ENCODE data around the gene FAAH.
A peak's percentile ranks its signal among the peaks of the same experiment; 100 is the strongest.

FAAH gene

DNA sequence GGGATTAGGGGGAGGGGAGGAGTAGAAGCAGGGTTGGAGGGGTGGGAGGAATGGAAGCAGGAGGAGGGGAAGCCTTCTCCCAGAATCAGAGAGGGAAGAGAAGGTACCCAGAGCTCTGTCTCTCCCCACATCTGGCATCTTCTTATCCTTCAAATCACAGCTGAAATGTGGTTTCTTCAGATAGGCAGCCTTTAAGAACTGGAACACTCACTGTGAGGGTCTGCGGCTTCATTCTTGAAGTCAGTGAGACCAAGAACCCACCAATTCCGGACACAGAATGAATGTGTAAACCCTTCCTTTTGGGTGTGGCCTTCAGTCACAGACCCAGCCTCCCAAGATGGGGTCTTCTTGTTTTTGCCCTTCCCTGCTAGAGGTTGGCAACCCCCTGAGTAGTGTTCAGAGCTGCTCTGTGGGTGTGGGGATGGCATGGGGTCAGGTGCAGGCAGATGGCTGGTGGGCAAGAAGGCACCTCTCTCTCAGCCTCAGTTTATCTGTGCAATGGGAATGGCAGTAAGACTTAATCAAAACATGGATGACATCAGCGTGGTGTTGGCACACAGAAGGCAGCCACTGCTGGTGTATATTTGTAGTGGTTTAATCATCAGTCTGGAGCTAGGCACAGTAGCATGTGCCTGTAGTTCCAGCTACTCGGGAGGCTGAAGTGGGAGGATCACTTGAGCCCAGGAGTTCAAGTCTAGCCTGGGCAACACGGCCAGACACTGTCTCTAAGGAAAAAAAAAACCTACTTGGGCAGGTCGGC, 7.2 kb downstream of the FAAH start:
- DNase-seq = no peak

DNA sequence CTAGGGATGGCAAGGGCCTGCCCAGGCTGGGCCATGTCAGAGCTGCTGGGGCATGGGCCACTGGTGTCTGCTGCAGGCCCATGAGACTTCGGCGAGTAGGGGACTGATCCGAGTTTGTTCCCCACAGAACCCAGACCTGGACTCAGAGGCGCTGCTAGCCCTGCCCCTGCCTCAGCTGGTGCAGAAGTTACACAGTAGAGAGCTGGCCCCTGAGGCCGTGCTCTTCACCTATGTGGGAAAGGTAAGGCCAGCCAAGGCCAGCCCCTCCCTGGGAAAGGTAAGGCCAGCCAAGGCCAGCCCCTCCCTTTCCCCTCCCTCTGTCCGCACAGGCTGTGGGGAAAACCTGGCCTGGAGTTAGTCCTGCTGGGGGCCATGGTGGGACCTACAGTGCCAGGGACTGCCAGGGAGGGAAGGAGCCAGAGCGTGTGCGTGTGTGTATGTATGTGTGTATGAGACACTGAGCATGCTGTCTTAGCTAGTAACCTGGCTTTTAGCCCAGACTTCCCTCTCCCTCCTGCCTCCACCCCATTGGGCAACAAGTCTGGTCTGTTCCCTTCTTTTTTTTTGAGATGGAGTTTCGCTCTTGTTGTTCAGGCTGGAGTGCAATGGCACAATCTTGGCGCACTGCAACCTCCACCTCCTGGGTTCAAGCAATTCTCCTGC, 8.0 kb downstream of the FAAH start:
- DNase-seq = no peak

DNA sequence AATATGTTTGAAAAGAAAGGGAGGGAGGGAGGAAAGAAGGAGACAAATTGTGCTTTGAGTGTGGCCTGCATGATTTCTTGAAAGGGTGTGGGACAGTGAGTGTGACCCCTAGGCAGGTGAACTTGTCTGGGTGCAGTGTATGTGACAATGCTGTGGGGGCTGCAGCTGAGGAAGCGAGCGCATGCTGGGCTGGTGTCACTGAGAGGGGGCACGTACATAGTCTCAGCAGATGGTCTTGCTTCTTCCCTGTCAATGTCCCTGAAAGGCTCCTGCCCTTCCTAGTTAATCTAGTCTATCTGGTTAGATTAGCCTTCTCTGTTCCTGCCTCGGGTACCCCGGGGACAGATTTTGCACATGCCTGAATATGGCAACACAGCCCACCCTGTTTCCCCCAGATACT, 9.8 kb downstream of the FAAH start:
- no peak for DNase-seq

DNA sequence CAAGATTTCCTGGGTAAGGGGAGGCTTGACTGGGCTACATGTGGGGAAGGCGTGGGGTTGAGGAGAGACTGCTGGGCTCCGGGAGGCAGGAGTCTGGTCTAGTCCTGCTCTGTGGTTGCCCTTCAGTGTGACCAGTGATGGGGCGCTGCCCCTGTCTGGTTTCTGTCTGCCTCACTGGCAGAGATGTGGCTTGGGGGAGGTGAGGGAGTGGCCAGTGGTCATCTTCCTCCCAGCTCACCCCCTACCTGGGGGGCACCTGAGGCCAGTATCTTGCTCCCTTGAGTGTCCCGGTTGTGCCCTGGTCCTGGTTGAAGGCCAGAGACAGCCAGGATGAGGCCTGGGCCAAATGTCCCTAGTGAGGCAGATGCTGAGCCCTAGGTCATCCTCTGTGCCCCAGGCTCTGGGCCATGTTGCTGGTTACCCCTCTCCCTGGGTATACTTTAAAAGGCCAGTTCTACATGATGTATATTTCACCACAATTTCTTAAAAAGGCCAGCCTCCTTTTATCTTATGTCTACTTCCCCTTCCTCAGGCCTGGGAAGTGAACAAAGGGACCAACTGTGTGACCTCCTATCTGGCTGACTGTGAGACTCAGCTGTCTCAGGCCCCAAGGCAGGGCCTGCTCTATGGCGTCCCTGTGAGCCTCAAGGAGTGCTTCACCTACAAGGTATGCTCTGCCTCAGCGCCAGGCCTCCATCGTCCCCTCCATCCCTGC, 10.5 kb downstream of the FAAH start:
- DNase-seq = no peak

DNA sequence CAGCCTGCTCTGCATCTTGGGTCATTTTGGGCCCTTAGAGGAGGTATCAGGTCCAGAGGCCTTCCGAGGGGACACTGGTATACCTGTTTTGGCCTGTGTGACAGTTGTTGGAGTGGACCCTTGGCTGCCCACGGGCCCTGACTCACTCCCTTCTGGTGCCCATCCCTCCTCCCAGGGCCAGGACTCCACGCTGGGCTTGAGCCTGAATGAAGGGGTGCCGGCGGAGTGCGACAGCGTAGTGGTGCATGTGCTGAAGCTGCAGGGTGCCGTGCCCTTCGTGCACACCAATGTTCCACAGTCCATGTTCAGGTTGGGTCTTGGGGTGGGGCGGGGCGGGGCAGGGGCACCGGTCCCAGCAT, 11.1 kb downstream of the FAAH start:
- DNase-seq = peak; percentile 3

DNA sequence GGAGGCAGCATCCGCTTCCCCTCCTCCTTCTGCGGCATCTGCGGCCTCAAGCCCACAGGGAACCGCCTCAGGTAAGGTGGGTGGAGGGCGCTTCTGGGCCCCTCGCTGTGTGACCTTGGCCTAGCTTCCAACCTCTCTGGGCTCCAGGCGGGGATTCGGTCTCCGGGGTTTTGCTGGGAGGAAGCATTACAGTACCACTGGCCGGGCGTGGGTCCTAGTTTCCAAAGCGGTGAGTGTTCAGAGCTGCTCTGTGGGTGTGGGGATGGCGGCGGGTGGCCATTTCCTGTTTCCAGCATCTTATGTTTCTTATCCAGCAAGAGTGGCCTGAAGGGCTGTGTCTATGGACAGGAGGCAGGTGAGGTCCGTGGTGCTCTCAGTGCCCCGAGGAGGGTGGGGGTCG, 11.6 kb downstream of the FAAH start:
- peak; percentile 11 for DNase-seq

DNA sequence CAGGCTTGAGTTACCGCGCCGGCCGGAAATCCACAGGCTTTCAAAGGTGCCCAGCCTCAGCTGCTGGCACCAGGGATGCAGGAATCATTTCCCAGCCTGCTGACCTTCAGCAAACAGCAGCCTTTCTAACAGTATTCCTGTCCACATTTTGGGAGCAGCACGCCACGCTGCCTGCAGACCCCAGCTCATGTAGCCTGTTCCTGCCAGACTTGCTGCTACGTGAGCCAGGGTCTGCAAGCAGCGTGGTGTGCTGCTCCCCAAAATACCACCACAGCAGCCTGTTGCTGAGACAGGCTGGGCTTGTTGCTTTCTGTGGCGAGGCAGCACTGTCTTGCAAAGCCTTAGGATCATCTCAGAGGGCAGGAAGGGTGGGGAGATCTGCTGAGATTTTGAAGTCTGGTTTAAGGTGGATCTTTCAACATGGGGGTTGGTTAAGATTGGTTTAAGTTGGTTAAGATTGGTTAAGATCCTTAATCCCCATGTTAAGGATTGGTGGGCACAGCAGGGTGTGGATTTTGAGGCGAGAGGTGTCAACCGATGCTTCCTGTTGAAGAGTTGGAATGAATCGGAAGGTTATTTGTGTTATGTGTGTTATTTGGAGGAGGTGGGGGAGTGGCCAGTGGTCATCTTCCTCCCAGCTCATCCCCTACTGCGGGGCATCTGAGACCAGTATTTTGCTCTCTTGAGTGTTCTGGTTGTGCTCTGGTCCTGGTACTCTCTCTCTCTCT, 12.9 kb downstream of the FAAH start:
- peak; percentile 13 for DNase-seq

DNA sequence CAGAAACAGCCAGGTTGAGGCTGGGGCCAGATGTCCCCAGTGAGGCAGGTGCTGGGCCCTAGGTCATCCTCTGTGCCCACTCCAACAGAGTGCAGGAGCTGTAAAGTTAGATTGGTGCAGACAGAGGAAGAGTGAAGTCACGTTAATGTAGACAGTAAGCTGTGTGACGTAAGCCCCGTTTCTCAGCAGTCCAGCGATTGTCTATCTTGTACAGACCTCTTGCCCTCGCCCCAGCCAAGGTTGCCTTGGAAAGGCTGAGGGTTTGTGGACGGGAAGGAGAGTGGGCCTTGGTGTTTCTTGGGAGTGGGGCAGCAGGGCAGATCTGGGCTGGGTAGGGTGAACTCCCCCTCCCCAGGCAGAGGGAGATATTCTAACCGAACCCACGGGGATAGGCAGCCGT, 13.5 kb downstream of the FAAH start:
- DNase-seq = peak; percentile 1

DNA sequence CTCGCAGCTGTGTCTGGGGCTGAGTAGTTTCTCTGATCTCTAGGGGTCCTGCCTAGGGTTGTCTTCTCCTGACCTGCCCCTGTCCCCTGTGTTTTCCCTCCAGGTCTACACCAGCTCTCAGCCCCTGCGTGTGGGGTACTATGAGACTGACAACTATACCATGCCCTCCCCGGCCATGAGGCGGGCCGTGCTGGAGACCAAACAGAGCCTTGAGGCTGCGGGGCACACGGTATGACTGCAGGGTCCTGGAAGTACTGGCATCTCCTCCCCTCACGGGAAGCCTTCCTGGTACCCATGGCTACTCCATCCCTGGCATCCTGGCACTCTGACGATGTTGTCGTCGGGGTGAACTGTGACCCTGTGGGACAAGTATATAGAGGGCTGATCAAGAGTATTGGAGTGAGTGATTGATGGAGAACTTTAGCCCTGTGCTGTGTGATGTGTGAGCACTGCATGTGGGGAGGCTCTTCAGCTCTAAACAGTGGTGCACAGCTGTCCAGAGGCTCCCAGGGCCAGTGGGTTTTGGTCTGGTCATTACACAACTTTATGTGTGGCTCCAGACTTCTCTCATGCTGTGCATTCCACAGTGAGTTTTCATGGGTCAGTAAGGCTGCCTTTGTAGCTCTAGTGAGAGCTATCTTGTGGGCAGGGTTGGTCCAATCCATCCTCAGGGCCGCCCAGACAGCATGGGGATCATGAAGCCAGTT, 14.4 kb downstream of the FAAH start:
- peak; percentile 10 for DNase-seq

DNA sequence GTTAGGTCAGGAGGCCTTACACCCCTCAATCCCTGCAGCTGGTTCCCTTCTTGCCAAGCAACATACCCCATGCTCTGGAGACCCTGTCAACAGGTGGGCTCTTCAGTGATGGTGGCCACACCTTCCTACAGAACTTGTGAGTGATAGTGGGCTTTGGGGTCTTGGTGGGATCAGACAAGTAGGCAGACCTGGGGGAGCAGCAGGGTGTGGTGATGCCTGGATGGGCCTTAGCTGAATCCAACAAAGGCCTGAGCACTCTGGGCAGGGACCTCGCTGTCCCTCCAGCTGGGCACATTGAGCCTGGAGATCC, 14.9 kb downstream of the FAAH start:
- DNase-seq = peak; percentile 0

DNA sequence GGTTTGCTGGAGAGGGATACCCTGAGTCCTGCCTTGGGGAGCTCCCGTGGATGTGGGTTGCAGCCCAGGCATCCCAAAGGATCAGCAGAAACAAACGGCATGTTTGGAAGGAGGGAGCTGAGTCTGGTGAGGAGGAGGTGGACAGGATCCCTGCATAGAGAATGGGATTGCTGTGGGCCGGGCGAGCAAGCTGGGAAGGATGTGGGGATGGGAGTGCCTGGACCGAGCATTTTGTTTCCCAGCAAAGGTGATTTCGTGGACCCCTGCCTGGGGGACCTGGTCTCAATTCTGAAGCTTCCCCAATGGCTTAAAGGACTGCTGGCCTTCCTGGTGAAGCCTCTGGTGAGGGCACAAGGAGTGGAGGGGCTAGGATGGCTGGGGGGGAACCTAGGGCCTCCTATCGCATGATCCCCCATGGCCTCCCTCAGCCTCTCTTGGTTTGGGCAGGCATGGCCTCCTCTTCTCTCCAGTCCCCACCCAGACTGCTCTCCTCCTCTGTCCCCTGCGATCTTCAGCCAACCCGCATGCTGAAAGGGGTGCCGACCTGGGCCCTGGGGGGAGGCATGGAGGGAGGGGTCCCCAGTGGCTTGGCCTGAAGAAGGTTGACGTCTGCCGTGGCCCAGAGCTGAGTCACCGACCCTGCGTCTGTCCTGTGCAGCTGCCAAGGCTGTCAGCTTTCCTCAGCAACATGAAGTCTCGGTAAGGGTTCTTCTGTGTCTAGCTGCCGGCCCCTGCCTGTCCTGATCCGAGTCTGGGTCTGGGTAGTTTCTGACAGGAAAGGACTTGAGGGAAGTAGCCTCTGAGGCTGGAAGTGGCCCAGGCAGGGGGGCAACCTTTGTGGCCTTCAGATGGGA, 16.3 kb downstream of the FAAH start:
- no peak for DNase-seq

DNA sequence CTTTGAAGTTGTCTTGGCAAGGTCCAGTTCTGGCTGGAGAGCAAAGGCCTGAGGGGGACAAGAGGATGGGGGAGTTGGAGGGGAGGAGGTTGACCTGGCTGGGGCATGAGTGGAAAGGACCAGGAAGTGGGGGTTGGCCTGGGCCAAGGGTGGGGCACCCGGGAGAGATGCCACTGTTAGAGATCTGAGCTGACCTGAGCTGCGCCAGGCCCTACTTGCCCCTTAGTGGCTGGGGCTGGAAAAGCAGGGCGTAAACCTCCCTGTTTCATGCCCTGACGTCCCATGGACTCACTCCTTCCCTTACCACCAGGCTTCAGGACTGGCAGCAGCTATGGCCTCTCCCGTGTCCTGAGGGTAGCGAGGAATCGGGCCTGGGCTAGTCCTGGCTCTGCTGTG, 16.9 kb downstream of the FAAH start:
- no peak for DNase-seq

DNA sequence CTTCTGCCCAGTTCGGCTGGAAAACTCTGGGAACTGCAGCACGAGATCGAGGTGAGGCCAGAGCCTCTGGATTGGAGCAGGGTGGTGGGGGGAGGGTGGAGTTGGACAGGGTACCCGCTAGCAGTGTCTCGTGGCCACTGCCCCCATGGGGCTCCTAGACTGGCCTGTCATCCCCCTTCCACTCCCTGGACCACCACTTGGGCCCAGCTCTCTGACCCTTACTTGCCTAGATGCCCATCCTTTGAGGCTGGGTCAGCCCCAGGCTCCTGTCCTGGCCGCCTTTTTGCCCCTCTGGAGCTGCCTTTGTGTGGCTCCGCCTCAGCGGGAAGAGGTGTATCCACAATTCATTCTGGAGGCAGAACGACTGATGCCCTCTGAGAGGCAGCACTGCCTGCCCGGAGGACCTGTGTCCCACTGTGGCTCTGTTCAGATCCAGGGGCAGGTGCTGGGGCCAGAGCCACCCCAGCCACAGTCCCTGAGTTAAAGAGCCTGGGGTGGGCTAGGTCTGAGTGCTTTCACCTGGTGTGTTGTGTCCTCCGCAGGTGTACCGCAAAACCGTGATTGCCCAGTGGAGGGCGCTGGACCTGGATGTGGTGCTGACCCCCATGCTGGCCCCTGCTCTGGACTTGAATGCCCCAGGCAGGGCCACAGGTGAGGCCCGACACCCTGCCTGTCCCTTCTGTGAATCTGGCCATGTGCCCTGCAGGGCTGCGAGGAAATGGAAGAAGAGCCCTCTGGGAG, 17.7 kb downstream of the FAAH start:
- DNase-seq = peak; percentile 53

DNA sequence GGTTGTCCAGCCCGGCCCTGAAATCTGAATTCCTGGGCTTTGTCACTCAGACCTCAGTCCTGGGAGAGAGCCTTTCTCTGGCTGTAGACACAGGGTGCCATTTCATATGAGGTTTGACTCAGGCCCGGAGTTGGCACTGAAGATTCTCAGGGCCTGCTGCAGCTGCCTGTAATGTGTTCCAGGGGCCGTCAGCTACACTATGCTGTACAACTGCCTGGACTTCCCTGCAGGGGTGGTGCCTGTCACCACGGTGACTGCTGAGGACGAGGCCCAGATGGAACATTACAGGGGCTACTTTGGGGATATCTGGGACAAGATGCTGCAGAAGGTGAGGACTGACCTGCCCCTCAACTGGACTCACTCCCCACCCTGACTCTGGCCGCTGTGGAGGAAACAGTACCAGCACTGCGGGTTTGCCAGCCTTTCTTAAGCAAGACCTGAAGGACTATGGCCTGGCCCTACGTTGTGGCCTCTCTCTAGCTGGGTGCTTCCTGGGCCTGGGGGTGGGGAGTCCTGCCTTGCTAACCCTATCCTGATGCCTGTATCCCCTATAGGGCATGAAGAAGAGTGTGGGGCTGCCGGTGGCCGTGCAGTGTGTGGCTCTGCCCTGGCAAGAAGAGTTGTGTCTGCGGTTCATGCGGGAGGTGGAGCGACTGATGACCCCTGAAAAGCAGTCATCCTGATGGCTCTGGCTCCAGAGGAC, 18.9 kb downstream of the FAAH start:
- DNase-seq = no peak

DNA sequence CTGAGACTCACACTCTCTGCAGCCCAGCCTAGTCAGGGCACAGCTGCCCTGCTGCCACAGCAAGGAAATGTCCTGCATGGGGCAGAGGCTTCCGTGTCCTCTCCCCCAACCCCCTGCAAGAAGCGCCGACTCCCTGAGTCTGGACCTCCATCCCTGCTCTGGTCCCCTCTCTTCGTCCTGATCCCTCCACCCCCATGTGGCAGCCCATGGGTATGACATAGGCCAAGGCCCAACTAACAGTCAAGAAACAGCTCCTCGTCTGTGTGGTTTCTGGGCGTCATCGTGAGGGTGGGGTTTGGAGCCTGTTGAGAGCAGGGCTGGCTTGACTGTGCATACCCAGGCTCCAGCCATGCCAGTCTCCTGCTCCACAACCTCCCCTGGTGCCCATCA, 19.5 kb downstream of the FAAH start:
- peak; percentile 55 for DNase-seq

DNA sequence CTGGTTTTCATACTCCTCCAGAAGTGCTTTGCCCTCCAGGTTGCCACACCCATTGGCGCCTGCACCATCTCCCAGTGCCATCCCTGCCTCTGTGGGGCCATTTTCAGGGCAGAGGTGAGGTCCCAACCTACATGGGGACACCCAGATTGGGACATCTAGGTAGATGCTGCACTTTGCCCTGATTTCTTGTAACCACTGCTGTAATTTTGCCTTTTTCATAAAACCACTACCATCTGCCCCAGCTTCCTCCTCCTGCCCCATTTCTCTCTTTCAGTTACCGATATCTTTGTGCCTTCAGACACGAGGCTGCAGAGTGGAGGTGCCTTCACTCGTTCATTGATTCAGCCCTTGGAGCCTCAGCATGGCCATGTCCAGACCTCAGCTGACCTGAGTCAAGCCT, 21.4 kb downstream of the FAAH start:
- no peak for DNase-seq

DNA sequence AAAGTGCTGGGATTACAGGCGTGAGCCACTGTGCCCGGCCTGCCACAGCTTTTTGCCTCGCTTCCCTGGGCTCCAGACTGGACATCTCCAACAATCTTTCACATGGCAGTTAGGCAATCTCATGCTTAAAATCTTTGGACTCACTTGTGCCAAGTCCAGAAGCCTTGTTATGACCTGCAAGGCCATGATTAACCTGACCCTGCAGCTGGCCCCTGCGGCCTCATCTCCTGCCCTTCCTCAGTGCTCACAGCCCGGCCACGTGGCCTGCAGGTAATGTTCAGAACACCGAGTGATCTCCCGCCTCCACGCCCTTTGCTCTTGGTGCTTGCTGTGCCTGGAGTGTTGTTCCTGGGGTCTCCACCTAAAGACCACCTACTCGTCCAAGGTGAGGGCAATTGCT, 24.9 kb downstream of the FAAH start:
- no peak for DNase-seq

DNA sequence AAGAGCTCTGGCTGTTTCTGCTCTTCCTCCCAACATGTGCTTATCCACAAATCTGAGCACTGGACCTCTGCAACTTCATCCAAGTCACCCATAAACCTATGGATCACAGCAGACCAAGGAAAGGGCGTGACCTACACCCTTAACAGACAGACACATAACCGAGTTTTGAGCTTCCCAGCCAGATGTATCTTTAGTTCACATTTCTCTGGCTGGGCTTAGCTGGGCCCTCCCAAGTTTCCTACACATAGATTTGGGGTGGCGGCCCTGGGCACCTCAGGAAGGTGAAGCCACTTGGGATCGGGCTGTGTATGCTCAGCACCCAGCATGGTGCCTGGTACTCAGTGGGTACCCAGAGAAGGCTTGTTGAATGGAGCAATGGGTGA, 26.4 kb downstream of the FAAH start:
- DNase-seq = no peak

DNA sequence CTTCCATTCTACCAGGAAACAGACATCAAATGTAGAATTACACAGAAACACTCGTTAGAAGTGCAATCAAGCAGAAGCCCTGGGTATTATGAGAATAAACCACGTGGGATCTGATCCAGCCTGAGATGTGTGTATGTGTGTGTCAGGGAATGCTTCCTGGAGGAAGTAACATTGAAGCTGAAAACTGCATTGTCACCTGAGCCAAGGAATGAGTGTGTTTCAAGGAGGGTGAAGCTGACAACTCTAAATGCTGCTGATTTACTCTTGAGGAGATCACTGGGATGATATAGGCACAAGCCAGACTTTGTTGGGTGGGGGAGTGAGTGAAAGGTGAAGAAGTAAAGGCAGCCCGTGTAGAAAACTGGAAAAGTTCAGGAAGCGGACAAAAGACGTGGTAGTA, 27.6 kb downstream of the FAAH start:
- DNase-seq = no peak

DNA sequence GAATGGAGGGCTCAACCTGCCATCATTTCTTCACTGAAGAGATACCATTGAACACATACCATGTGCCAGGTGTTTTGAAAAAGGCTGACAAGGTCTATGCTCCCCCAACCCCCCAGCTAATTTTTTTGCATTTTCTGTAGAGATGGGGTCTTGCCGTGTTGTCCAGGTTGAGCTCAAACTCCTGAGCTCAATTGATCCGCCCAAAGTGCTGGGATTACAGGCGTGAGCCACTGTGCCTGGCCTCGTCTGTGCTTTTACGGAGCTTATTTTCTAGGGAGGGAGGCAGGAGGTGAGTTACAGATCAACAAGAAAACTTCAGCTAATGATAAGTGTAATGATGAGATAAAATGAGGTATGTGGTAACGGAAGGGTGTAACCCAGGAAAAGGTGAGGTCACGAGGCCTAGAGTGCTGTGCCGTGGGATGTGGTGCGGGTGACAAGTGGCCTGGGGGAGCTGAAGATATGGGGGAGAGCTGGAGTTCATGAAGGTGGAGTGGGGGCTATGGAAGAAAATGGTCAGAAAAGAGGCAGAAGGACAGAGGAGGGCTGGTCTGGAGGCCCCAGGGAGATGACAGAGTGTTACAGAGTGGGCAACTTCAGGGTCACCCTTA, 28.2 kb downstream of the FAAH start:
- DNase-seq = no peak

All from 8988T (cell line).